GM12801 (cell line): ENCODE measurements around the gene SMARCA2.

Source experiments
- CTCF ChIP-seq: IDR thresholded peaks from one replicate; pipeline ENCODE4 v1.5.1; 2011; ENCODE audit warnings: control low read depth; ENCODE audit not compliant: insufficient read length; ENCODE audit errors: extremely low read depth

Gene SMARCA2

GRCh38 chr9:2060424-2060823 lies 45.3 kb downstream of the SMARCA2 start:
- no peak for TF ChIP-seq CTCF

- TF ChIP-seq CTCF, result no peak
Observed at GRCh38 chr9:2065704-2066103, 50.6 kb downstream of the SMARCA2 start.

- TF ChIP-seq CTCF, result no peak
Observed at GRCh38 chr9:2066312-2067273, 51.4 kb downstream of the SMARCA2 start.

- TF ChIP-seq CTCF, result no peak
Observed at GRCh38 chr9:2072752-2073405, 57.7 kb downstream of the SMARCA2 start.

- TF ChIP-seq CTCF, result no peak
Observed at GRCh38 chr9:2082772-2083171, 67.6 kb downstream of the SMARCA2 start.

GRCh38 chr9:2083479-2083878 lies 68.3 kb downstream of the SMARCA2 start:
- no peak for TF ChIP-seq CTCF

GRCh38 chr9:2085716-2086115 lies 70.6 kb downstream of the SMARCA2 start:
- TF ChIP-seq CTCF, result no peak
